Stimulated activated CD8-positive, alpha-beta memory T cell treated with anti-CD3 and anti-CD28 coated beads, Interleukin-12 subunit alpha, Interleukin-12 subunit beta, amount 100 ng/mL, for 24 hours (primary cell): ENCODE results near the gene TBC1D17.
A peak's percentile ranks its signal among the peaks of the same experiment; 100 is the strongest.

Experiments
- DNase-seq: peaks from one replicate; pipeline ENCODE4 v3.0.0-alpha.2; 2020; ENCODE audit errors: extremely low read depth

TBC1D17 gene

GRCh38 chr19:49848938-49849337 lies 28.6 kb upstream of the TBC1D17 start:
- DNase-seq = no peak

DNA sequence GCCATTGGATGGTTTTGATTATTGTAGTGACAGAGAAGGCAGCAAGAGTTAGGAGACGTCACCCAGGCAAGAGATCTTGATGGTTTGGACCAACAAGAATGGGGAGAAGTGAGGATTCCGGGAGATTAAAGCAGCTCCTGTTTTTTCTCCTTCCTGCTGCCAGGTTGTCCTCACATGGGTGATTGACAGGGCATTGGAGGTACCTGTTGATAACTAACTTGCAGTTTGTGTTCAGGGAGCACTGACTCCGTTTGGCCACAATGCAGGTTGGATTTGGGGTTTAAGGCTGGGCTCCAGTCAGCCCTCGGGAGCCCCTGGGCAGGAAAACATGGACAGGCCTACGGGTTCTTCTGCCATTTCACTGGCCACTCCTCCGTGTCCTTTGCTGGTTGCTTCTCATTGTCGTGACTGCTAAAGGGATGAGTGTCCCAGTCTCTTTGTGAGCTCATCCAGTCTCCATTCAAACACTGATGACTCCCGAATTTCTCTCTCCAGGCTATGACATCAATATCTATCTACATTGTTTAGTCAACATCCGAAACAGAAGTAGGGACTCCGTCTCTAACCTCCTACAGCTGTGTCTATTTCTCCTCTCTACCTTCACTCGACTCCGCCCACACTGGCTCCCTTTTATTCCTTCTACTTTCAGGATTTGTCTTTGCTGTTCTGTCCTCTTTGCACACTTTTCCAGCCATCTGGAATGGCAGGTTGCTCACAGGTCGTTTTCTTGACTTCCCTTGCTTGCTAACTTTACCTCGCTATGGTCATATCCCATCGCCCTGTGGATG lies 27.9 kb upstream of the TBC1D17 start:
- no peak for DNase-seq

DNA sequence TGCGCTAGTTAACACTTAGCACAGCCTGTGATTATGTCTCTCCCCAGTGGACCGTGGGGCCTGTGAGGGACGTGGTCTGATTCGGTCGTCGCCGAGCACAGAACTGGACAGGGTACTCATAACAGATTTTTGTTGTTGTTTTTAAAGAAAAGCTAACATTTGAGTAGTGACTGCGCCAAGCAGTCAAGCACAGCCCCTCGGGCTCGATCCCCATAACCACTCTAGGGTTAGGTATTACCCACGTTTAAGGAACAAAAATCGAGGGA lies 27.3 kb upstream of the TBC1D17 start:
- DNase-seq = no peak

DNA sequence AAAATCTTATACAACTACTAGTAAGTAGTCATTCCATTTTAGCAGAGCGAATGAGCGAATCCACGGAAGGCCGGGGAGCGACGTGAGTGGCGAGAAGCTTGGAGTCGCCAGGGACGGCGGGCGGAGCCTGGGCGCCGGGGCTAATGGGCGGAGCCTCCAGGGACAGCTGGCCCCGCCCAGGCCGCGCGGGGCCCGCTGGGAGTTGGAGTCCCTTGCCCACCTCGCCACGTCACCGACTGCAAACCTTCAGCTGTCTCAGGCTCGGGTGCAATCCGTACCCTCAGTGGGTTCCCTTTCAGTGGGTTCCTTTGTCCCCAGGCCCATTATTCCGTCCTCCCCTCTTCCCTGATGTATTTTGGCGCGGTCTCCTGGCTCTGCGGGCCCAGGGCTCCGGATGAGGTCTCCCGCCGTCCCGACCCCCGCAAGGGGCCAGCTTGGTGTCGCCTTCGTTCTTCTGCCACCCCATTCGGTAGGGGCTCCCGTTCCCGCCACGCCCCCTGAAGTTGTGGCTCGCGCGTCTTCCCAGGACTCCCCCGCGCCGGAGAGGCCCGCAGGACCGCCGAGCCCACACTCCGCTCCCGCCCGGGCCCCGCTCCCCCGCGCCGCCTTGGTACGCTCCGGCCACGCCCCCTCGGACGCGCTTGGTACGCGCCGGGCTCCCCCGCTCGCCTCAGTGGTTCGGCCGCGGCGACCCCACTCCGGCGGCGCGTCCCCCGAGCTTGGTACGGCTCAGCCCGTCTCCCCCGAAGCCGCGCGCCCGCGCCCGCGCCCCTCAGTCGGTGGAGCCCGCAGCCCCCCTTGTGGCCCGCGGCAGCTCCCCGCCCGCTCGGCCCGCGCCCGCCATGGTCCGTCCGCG lies 26.8 kb upstream of the TBC1D17 start, which contains the start of gene PTOV1:
Gene PTOV1, plus strand, starts transcription at position 673 of the 856 bp plus-strand sequence.
- peak; percentile 76 for DNase-seq

DNA sequence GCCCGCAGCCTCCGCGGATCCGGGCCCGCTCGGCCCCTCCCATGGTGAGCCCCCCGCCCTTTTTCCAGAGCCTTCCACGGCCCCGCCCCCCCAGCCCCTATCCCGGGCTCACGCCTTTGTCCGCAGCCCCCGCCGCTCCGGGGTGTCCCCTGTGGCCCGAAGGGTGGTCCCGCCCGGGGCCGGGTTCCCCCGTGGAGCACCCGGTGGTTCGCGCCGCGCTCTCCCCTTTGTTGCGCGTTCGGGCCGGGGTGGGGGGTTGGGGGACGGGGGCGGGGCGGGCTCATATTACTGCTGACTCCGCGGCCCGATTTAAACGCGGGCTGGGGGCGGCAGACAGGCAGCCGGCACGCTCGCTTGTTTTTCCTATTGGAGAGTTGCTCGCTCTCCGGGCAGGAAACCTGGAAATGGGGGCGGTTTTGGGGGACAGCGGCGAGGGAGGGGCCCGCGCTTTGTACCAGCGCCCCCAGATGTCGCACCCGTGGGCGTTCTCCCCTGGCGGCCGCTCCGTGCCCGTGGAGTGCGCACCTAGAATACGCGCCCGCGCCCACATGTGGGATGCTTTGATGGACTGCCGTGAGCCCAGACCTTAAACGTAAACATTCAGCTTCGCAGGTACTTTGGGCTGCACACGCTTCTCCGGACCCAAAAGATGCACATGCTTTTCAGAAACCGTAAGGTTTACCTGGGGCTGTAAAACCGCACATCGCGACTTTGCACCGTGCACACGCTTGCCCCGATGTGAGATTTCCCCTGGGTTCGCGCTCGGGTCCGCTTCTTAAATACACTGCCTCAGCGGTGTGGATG lies 25.8 kb upstream of the TBC1D17 start:
- DNase-seq = no peak

- no peak for DNase-seq
These were observed 24.8 kb upstream of the TBC1D17 start for GRCh38 chr19:49852631-49853126.

- DNase-seq = no peak
These were observed 23.6 kb upstream of the TBC1D17 start for GRCh38 chr19:49853852-49854377.

GRCh38 chr19:49854378-49855263 lies 22.9 kb upstream of the TBC1D17 start:
- no peak for DNase-seq

GRCh38 chr19:49855277-49855675 lies 22.2 kb upstream of the TBC1D17 start:
- DNase-seq = no peak

GRCh38 chr19:49855676-49856573 lies 21.6 kb upstream of the TBC1D17 start:
- no peak for DNase-seq

- DNase-seq = no peak
These were observed 20.9 kb upstream of the TBC1D17 start for GRCh38 chr19:49856574-49857021.

DNA sequence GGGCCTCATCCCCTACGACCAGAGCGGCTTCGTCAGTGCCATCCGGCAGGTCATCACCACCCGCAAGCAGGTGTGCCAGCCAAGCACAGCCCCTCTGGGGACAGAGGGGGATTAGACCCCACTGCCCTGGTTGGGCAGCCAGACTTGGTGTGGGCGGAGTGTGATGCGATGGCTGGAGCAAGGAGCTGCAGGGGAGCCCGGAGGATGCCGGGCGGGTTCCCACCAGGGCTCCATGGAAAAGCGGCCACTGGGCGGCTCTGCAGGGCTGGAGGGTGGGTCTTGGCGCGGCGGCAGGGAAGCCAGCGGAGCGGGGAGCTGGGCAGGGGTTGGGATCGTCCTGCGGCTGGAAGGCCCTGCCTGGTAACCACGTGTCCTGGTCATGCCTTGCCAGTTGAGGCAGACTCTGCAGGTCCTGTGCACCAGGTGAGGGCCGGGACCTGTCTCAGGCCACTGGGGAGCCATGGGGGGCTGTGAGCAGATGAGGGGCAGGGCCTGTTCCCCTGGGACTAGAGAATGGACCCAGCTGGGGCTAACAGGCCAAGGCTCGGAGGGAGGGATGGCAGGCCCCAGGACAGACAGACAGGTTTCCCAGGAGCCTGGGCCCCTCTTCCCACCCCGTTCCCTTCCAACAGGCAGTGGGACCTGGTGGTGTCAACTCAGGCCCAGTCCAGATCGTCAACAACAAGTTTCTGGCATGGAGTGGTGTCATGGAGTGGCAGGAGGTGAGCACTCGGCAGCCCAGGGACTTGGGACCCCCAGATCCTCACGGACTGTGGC lies 20.3 kb upstream of the TBC1D17 start:
- no peak for DNase-seq

GRCh38 chr19:49857838-49858087 lies 19.7 kb upstream of the TBC1D17 start:
- DNase-seq = no peak

- no peak for DNase-seq
These were observed 19.2 kb upstream of the TBC1D17 start for GRCh38 chr19:49858088-49858985.

- no peak for DNase-seq
These were observed 17.7 kb upstream of the TBC1D17 start for GRCh38 chr19:49859682-49860335.

GRCh38 chr19:49860336-49861102 lies 17.0 kb upstream of the TBC1D17 start:
- DNase-seq = no peak

DNA sequence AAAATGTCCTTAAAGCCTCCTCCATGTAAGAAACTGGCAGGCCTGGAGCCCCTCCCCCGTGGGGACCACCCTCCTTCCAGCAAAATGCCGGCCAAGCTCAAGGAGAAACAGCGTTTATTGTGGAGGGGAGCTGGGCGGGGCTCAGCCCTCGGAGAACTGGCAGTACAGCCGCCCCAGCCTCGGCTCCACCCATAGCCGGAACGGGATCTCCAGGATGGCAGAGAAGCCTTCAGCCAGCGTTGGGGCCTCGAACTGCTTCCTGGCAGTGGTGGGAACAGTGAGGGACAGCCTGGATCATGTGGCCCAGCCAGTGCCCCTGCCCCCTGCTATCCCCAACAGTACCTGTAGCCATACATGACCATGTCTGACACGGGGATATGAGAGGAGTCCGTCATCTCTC lies 16.4 kb upstream of the TBC1D17 start:
- DNase-seq = no peak
